K562 (cell line): ENCODE measurements around the gene UBE2Q1. TPM values are rescaled to one million over a fixed set of nuclear protein-coding genes. Genes with fewer than 3 reads are reported as not detected.
A peak's percentile ranks its signal among the peaks of the same experiment; 100 is the strongest.

ENCODE experiments used
- AFF4 ChIP-seq: sonication (generic); formaldehyde crosslinking; IDR thresholded peaks from 2 replicates; pipeline ENCODE4 v1.8.0; 2023; ENCODE audit warnings: mild to moderate bottlenecking, missing genetic modification reagents
- ARID3A ChIP-seq: IDR thresholded peaks from 2 replicates; pipeline ENCODE4 v1.6.1; 2012; ENCODE audit warnings: low read depth, low read length, improper control_type of control experiment, borderline replicate concordance
- CBFA2T3 ChIP-seq: fragments of 450-650 bp; IDR thresholded peaks from 2 replicates; pipeline ENCODE4 v1.6.1; 2017
- CHD1 ChIP-seq: fragments of 200-600 bp; sonication (generic); IDR thresholded peaks from one replicate; pipeline ENCODE4 v1.6.1; 2012; ENCODE audit warnings: mild to moderate bottlenecking, moderate library complexity, low read length, inconsistent platforms
- FOXP1 ChIP-seq: sonication (generic); formaldehyde crosslinking; IDR thresholded peaks from 2 replicates; pipeline ENCODE4 v1.8.0; 2022; ENCODE audit warnings: mild to moderate bottlenecking, missing genetic modification reagents
- HBP1 ChIP-seq: fragments of 450-650 bp; formaldehyde crosslinking; IDR thresholded peaks from 2 replicates; pipeline ENCODE4 v1.4.0; 2022; ENCODE audit warnings: missing genetic modification characterization
- HDAC1 ChIP-seq, 2 experiments: fragments of 450-650 bp; IDR thresholded peaks; 2 replicates each; pipeline ENCODE4 v1.6.1; 2016 to 2017; ENCODE audit warnings: inconsistent platforms in 1 of 2, mild to moderate bottlenecking in 1 of 2, moderate library complexity in 1 of 2
- KLF13 ChIP-seq: fragments of 450-650 bp; IDR thresholded peaks from 2 replicates; pipeline ENCODE4 v1.6.1; 2016; ENCODE audit warnings: missing genetic modification characterization, low read depth, mild to moderate bottlenecking, missing compliant biosample characterization, moderate library complexity, borderline replicate concordance
- KLF6 ChIP-seq: fragments of 250-450 bp; sonication (Bioruptor Pico); IDR thresholded peaks from 2 replicates; pipeline ENCODE4 v1.4.0; 2020; ENCODE audit warnings: mild to moderate bottlenecking, moderate library complexity, borderline replicate concordance
- ZBTB1 ChIP-seq: sonication (generic); formaldehyde crosslinking; IDR thresholded peaks from 2 replicates; pipeline ENCODE4 v1.8.1; 2023; ENCODE audit warnings: missing genetic modification reagents, low read depth, mild to moderate bottlenecking, borderline replicate concordance
- ZNF197 ChIP-seq: fragments of 200-800 bp; sonication (Bioruptor generic); IDR thresholded peaks from 2 replicates; pipeline ENCODE4 v1.6.1; 2016; ENCODE audit warnings: low read depth, missing genetic modification characterization, missing compliant biosample characterization
- ZNF282 ChIP-seq: sonication (generic); formaldehyde crosslinking; IDR thresholded peaks from 2 replicates; pipeline ENCODE4 v1.8.1; 2023; ENCODE audit warnings: missing genetic modification reagents
- ZNF696 ChIP-seq: fragments of 250-450 bp; sonication (Bioruptor Pico); conservative IDR thresholded peaks from 2 replicates; pipeline ENCODE4 v1.4.0; 2020; ENCODE audit warnings: mild to moderate bottlenecking, moderate library complexity
- polyA plus RNA-seq, 8 experiments: library from polyadenylated mRNA; depleted of rRNA in 4 of 8; stranded (reverse) in 5 of 8; unstranded in 3 of 8; fragments of >200 nt; fragmentation: Nextera tagmentation in 2 of 8; fragmentation: Illumina TruSeq in 1 of 8; extraction: Ambion mirVana in 2 of 8; extraction: Trizol in 1 of 8; gene quantifications; 2 replicates each; pipeline versions ENCODE4 v1.2.1 to v1.2.3, GENCODE V29; 2011 to 2014; ENCODE audit warnings: inconsistent platforms in 1 of 8, missing spikeins in 1 of 8
- total RNA-seq, 7 experiments: library from RNA; depleted of rRNA in 6 of 7; stranded (reverse); fragments of >200 nt in 6 of 7; fragmentation: Illumina TruSeq in 2 of 7; extraction: Trizol in 2 of 7; gene quantifications; 2 replicates each; pipeline versions ENCODE4 v1.2.1 to v1.2.3, GENCODE V29; 2011 to 2021; ENCODE audit warnings: low replicate concordance in 1 of 7

UBE2Q1 gene
- total and polyA plus RNA-seq, 9 of the 15 experiments (the other 6 are each of a cell fraction or from before 2014, with no cell fraction given), result 8.0 to 58.8 (median 27.6) TPM

GRCh38 chr1:154567386-154568156 is 9.1 kb upstream of the UBE2Q1 start, which contains the start of gene CHRNB2 (continued):
- TF ChIP-seq CBFA2T3, result no peak
- TF ChIP-seq KLF13 (tag), result no peak
- TF ChIP-seq HDAC1 (IDR thresholded peaks at IDR 0.05), result no peak
- peak; percentile 86 for TF ChIP-seq ZBTB1
- TF ChIP-seq ARID3A, result no peak
- TF ChIP-seq ZNF197 (CRISPR knock-in tag), result no peak
- TF ChIP-seq HBP1 (CRISPR knock-in tag), result no peak
- TF ChIP-seq ZNF282 (CRISPR knock-in tag), result peak; percentile 79; the same call in 1 of the 2 replicates
- TF ChIP-seq FOXP1 (CRISPR knock-in tag), result peak; percentile 93
- no peak for TF ChIP-seq KLF6 (CRISPR knock-in tag)
- peak; percentile 85; the same call in 1 of the 2 replicates for TF ChIP-seq AFF4 (CRISPR knock-in tag)
- no peak for TF ChIP-seq ZNF696
- no peak for TF ChIP-seq CHD1
